GM12878 (cell line): ENCODE data around the gene CREG1. TPM values are rescaled to one million over a fixed set of nuclear protein-coding genes. Genes with fewer than 3 reads are reported as not detected.

Experiments
- ATAC-seq: fragments of 200-7000 bp; cut with Tn5 transposase; 3 replicates; pipeline ENCODE4 v1.9.1; 2020; ENCODE audit warnings: mild to moderate bottlenecking, moderate library complexity
- BruUV-seq: library from RNA; stranded (reverse); fragments of 400-500 nt; replicated peaks from 2 replicates; lab custom pipeline; 2021; lab: Mats Ljungman, UMichigan
- CTCF ChIA-PET: fragments of 300-600 bp; sonication (Branson Sonifier 250); formaldehyde crosslinking; extraction: SDS; loops from one replicate; lab custom pipeline; 2021; ENCODE audit warnings: inconsistent platforms; lab: Yijun Ruan, JAX
- POLR2A ChIA-PET: fragments of 350-600 bp; formaldehyde crosslinking; extraction: SDS; loops from one replicate; lab custom pipeline; 2021; ENCODE audit warnings: inconsistent platforms; lab: Charles Lee
- RAD21 ChIA-PET: fragments of 300-600 bp; sonication (Branson Sonifier 250); formaldehyde crosslinking; loops from one replicate; lab custom pipeline; 2023; ENCODE audit warnings: antibody characterized with exemption; ENCODE audit not compliant: unreplicated experiment; lab: Charles Lee
- SMC1A ChIA-PET: fragments of 300-600 bp; sonication (Branson Sonifier 250); formaldehyde crosslinking; loops from one replicate; lab custom pipeline; 2023; ENCODE audit not compliant: unreplicated experiment, uncharacterized antibody; lab: Charles Lee
- DNase-seq: peaks from one replicate; pipeline ENCODE4 v3.0.0-alpha.2; 2011; ENCODE audit warnings: low read depth, low spot score
- FAIRE-seq: peaks from 3 replicates; lab custom pipeline; 2011; peaks lifted over from hg19 to GRCh38; lab: Jason Lieb, UNC
- H2AFZ ChIP-seq: 2 replicates; pipeline ENCODE4 v1.6.0; 2011; ENCODE audit warnings: low read depth, low read length, control low read depth; ENCODE audit not compliant: control insufficient read depth
- H3K27ac ChIP-seq: 2 replicates; pipeline ENCODE4 v1.5.1; 2011; ENCODE audit warnings: control low read depth; ENCODE audit not compliant: control insufficient read depth, insufficient read depth
- H3K27me3 ChIP-seq, 2 experiments: replicated peaks in 1 of 2; 2 replicates each; pipeline versions ENCODE4 v1.6.0 to v1.6.1; 2011; ENCODE audit warnings: low read length in 1 of 2; ENCODE audit not compliant: control insufficient read depth in 2 of 2, insufficient read depth in 2 of 2
- H3K36me3 ChIP-seq, 2 experiments: 2 replicates each; pipeline ENCODE4 v1.5.1; 2011; ENCODE audit warnings: low read length in 1 of 2; ENCODE audit not compliant: control insufficient read depth in 2 of 2, insufficient read depth in 2 of 2
- H3K4me1 ChIP-seq: 2 replicates; pipeline ENCODE4 v1.6.1; 2011; ENCODE audit warnings: mild to moderate bottlenecking, low read length, moderate library complexity, mixed read lengths; ENCODE audit not compliant: control insufficient read depth, insufficient read depth
- H3K4me2 ChIP-seq: 2 replicates; pipeline ENCODE4 v1.6.0; 2011; ENCODE audit warnings: control low read depth; ENCODE audit not compliant: control insufficient read depth, insufficient read depth
- H3K4me3 ChIP-seq: fragments of 200-600 bp; sonication (generic); 2 replicates; pipeline ENCODE4 v1.5.1; 2016
- H3K79me2 ChIP-seq: 2 replicates; pipeline ENCODE4 v1.6.0; 2011; ENCODE audit warnings: low read length; ENCODE audit not compliant: control insufficient read depth, insufficient read depth
- H3K9ac ChIP-seq: 2 replicates; pipeline ENCODE4 v1.8.0; 2011; ENCODE audit warnings: low read length, control low read depth, mixed read lengths; ENCODE audit not compliant: control insufficient read depth, insufficient read depth
- H3K9me3 ChIP-seq: replicated peaks from 3 replicates; pipeline ENCODE4 v1.5.1; 2011; ENCODE audit warnings: mild to moderate bottlenecking, low read length; ENCODE audit not compliant: control insufficient read depth, insufficient read depth
- H4K20me1 ChIP-seq: 2 replicates; pipeline ENCODE4 v1.6.0; 2011; ENCODE audit not compliant: control insufficient read depth, insufficient read depth
- CBFB ChIP-seq: IDR thresholded peaks from 2 replicates; pipeline ENCODE4 v1.6.1; 2016; ENCODE audit warnings: antibody characterized with exemption, low read depth
- E4F1 ChIP-seq: fragments of 450-650 bp; IDR thresholded peaks from 2 replicates; pipeline ENCODE4 v1.6.1; 2018; ENCODE audit warnings: borderline replicate concordance, mild to moderate bottlenecking; ENCODE audit not compliant: partially characterized antibody
- HDAC6 ChIP-seq: fragments of 200-600 bp; sonication (generic); IDR thresholded peaks from one replicate; pipeline ENCODE4 v1.8.0; 2017; ENCODE audit warnings: antibody characterized with exemption; ENCODE audit not compliant: unreplicated experiment
- JUNB ChIP-seq: IDR thresholded peaks from 2 replicates; pipeline ENCODE4 v1.6.1; 2016; ENCODE audit warnings: antibody characterized with exemption, mild to moderate bottlenecking
- KDM1A ChIP-seq: fragments of 200-600 bp; sonication (generic); IDR thresholded peaks from 2 replicates; pipeline ENCODE4 v1.6.1; 2016; ENCODE audit warnings: borderline replicate concordance
- MAX ChIP-seq: IDR thresholded peaks from 2 replicates; pipeline ENCODE4 v1.6.1; 2012; ENCODE audit warnings: low read depth, low read length, improper control_type of control experiment
- MEF2A ChIP-seq: IDR thresholded peaks from 2 replicates; pipeline ENCODE4 v1.6.1; 2011; ENCODE audit warnings: low read depth, mild to moderate bottlenecking, low read length, moderate library complexity; ENCODE audit not compliant: insufficient read depth
- MYB ChIP-seq: fragments of 150-350 bp; IDR thresholded peaks from 2 replicates; pipeline ENCODE4 v1.6.1; 2014; ENCODE audit warnings: mild to moderate bottlenecking, low read depth, low read length, borderline replicate concordance
- ZNF274 ChIP-seq: IDR thresholded peaks from one replicate; pipeline ENCODE4 v1.8.0; 2011; ENCODE audit not compliant: insufficient read length, insufficient read depth
- WGBS: methylation state at CpG from one replicate; pipeline ENCODE4 v1.1.6; 2016; ENCODE audit warnings: low lambda C conversion rate; ENCODE audit not compliant: insufficient replicate concordance, insufficient coverage; ENCODE audit errors: missing lambda C conversion rate; 5-methylcytosine and 5-hydroxymethylcytosine counted together
- in situ Hi-C: fragments of 300-500 bp; cut with MboI; formaldehyde crosslinking; loops from 9 replicates; pipeline ENCODE4 v1.14.3; 2018; ENCODE audit warnings: mixed read lengths
- intact Hi-C: fragments of 100-400 bp; cut with micrococcal nuclease; formaldehyde crosslinking; loops from one replicate; pipeline ENCODE4 v1.14.2; 2022; ENCODE audit not compliant: unreplicated experiment
- polyA plus RNA-seq, 11 experiments: library from polyadenylated mRNA; depleted of rRNA in 4 of 11; unstranded in 6 of 11; stranded (reverse) in 5 of 11; fragments of >200 nt; fragmentation: Nextera tagmentation in 4 of 11; fragmentation: Illumina TruSeq in 1 of 11; extraction: Ambion mirVana in 4 of 11; extraction: Trizol in 1 of 11; gene quantifications; 1 replicate in 1 of 11; 2 replicates in 10 of 11; pipeline versions ENCODE4 v1.2.1 to v1.2.3, GENCODE V29; 2011 to 2016; ENCODE audit warnings: inconsistent platforms in 2 of 11, missing spikeins in 2 of 11, low read depth in 1 of 11
- total RNA-seq, 4 experiments: library from RNA; depleted of rRNA in 3 of 4; stranded (reverse); fragments of >200 nt in 3 of 4; fragmentation: Illumina TruSeq in 1 of 4; extraction: Trizol in 1 of 4; gene quantifications; 2 replicates each; pipeline versions ENCODE4 v1.2.1 to v1.2.3, GENCODE V29; 2013 to 2021
- TF ChIP-seq, protein P1 (sequence below): fragments of 450-650 bp; IDR thresholded peaks from 2 replicates; pipeline ENCODE4 v1.6.1; 2016; ENCODE audit warnings: mild to moderate bottlenecking

Gene CREG1
- total and polyA plus RNA-seq, 10 of the 15 experiments (the other 5 are each of a cell fraction or from before 2014, with no cell fraction given), result 5.3 to 43.8 (median 22.1) TPM

DNA sequence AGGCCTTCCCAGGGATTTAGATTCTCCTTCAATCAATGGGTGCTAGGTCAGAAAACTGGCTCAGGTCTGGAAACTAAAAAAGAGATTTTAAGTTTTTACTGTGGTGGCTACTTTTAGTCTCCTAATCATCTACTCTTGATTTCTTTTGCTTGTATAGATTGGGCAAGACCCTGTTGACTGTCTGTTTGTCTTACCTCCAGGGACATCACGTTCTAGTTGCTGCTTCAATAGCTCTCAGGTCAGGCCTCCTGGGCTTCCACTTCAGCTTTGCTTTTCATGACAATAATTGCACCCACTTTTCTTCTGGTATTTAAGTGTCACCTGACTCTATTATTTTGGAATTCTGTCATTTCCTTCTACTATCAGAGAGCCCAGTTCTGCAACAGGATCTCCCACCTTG is 28.5 kb upstream of the CREG1 start:
- POLR2A ChIA-PET, result no interaction called here

More for the DNA sequence above, 28.5 kb upstream of the CREG1 start:
- Histone ChIP-seq H3K4me2 (no peak overlapping the region), H3K9me3 (no peaks in the 10 kb centered on the region), H3K4me3 (no peak overlapping the region), H3K27ac (no peak overlapping the region), H3K9ac (no peak overlapping the region), H3K36me3 (no peaks in the 10 kb centered on the region), H3K27me3 (0 out of 4 replicates have a peak, but pooled peaks cover 0 to 1% of the 10 kb centered on the region in 2 experiments), H4K20me1 (no peaks in the 10 kb centered on the region), H3K4me1 (no peaks in the 10 kb centered on the region), H2AFZ (no peak overlapping the region), H3K79me2 (no peaks in the 10 kb centered on the region)
- SMC1A ChIA-PET, result interaction anchor here (1.0 to 1.5 kb wide), 2 partner anchors 10 to 18 kb away, joined by 3 to 4 read pairs; no protein-coding TSS in a partner anchor
- CTCF ChIA-PET, result no interaction called here
- no TSS peak for BruUV-seq
- no peak for ATAC-seq
- TF ChIP-seq, protein P1, sequence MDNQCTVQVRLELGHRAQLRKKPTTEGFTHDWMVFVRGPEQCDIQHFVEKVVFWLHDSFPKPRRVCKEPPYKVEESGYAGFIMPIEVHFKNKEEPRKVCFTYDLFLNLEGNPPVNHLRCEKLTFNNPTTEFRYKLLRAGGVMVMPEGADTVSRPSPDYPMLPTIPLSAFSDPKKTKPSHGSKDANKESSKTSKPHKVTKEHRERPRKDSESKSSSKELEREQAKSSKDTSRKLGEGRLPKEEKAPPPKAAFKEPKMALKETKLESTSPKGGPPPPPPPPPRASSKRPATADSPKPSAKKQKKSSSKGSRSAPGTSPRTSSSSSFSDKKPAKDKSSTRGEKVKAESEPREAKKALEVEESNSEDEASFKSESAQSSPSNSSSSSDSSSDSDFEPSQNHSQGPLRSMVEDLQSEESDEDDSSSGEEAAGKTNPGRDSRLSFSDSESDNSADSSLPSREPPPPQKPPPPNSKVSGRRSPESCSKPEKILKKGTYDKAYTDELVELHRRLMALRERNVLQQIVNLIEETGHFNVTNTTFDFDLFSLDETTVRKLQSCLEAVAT, result no peak
- TF ChIP-seq CBFB, result no peak
- no peak for TF ChIP-seq E4F1
- TF ChIP-seq HDAC6, result no peak
- TF ChIP-seq KDM1A, result no peak
- no peak for TF ChIP-seq JUNB
- no peak for TF ChIP-seq MYB
- no peak for TF ChIP-seq ZNF274
- TF ChIP-seq MEF2A, result no peak
- no peak for TF ChIP-seq MAX
- intact Hi-C loops (no loop called here), in situ Hi-C loops (no loop called here)
- no peak for DNase-seq
- RAD21 ChIA-PET, result no interaction called here
- FAIRE-seq, result no peak
- WGBS, result 41% methylated on average over 1 of the region's 1 CpG
